K562 (cell line): ENCODE measurements around the gene SMIM41. TPM values are rescaled to one million over a fixed set of nuclear protein-coding genes. Genes with fewer than 3 reads are reported as not detected.

Experiments used
- ATAC-seq: fragments of 200-7000 bp; cut with Tn5 transposase; 3 replicates; pipeline ENCODE4 v1.9.1; 2020; ENCODE audit warnings: moderate library complexity
- BruUV-seq: library from RNA; stranded (reverse); fragments of 400-500 nt; replicated peaks from 2 replicates; lab custom pipeline; 2021; lab: Mats Ljungman, UMichigan
- CTCF ChIA-PET: fragments of 300-600 bp; formaldehyde crosslinking; extraction: SDS; loops from one replicate; lab custom pipeline; 2021; ENCODE audit warnings: low intra/inter-chr PET ratio; lab: Yijun Ruan, JAX
- POLR2A ChIA-PET: fragments of 300-600, 350-650 bp; sonication (Branson Sonifier 250); formaldehyde crosslinking; extraction: SDS; loops from one replicate; lab custom pipeline; 2021; ENCODE audit warnings: antibody characterized with exemption, inconsistent platforms; lab: Yijun Ruan, JAX
- DNase-seq, 4 experiments: peaks; one replicate each; pipeline versions ENCODE4 v3.0.0 to v3.0.0-alpha.2; 2011 to 2018; ENCODE audit warnings: low spot score in 3 of 4, mixed read lengths in 3 of 4; ENCODE audit errors: extremely low read depth in 1 of 4
- FAIRE-seq: peaks from 2 replicates; lab custom pipeline; 2011; peaks lifted over from hg19 to GRCh38; lab: Jason Lieb, UNC
- H2AFZ ChIP-seq: 2 replicates; pipeline ENCODE4 v1.6.0; 2011; ENCODE audit warnings: low read depth, low read length, control low read depth, inconsistent platforms
- H3K27ac ChIP-seq: fragments of 200-600 bp; 3 replicates; pipeline ENCODE4 v1.8.0; 2011; ENCODE audit warnings: low read depth, mild to moderate bottlenecking, control low read depth, inconsistent platforms, low read length, moderate library complexity, mixed read lengths; ENCODE audit errors: extremely low read depth
- H3K27me3 ChIP-seq, 2 experiments: fragments of 300-600 bp in 1 of 2; 2 replicates in 1 of 2; 3 replicates in 1 of 2; pipeline versions ENCODE4 v1.6.0 to v1.8.0; 2011; ENCODE audit warnings: inconsistent platforms in 2 of 2, low read length in 2 of 2, mild to moderate bottlenecking in 1 of 2, mixed read lengths in 1 of 2, moderate library complexity in 1 of 2; ENCODE audit not compliant: control insufficient read depth in 2 of 2, insufficient read depth in 2 of 2
- H3K36me3 ChIP-seq: fragments of 300-600 bp; 3 replicates; pipeline ENCODE4 v1.8.0; 2011; ENCODE audit warnings: mild to moderate bottlenecking, low read length, inconsistent platforms; ENCODE audit not compliant: control insufficient read depth, insufficient read depth
- H3K4me1 ChIP-seq, 2 experiments: fragments of 200-600 bp in 1 of 2; replicated peaks in 1 of 2; 2 replicates in 1 of 2; 3 replicates in 1 of 2; pipeline versions ENCODE4 v1.5.1 to v1.8.0; 2011; ENCODE audit warnings: inconsistent platforms in 2 of 2, low read length in 2 of 2, mild to moderate bottlenecking in 1 of 2, mixed read lengths in 1 of 2, moderate library complexity in 1 of 2; ENCODE audit not compliant: control insufficient read depth in 2 of 2, insufficient read depth in 2 of 2
- H3K4me2 ChIP-seq: 2 replicates; pipeline ENCODE4 v1.6.1; 2011; ENCODE audit warnings: low read length, control low read depth, inconsistent platforms, mixed read lengths; ENCODE audit not compliant: insufficient read depth
- H3K4me3 ChIP-seq: fragments of 200-600 bp; sonication (generic), shearing (Covaris generic); 2 replicates; pipeline ENCODE4 v1.5.1; 2016; ENCODE audit warnings: control low read depth, inconsistent platforms
- H3K79me2 ChIP-seq: fragments of 200-600 bp; 3 replicates; pipeline ENCODE4 v1.8.0; 2011; ENCODE audit warnings: low read length, inconsistent platforms; ENCODE audit not compliant: control insufficient read depth, insufficient read depth
- H3K9ac ChIP-seq, 2 experiments: 2 replicates each; pipeline versions ENCODE4 v1.6.0 to v1.6.1; 2011; ENCODE audit warnings: low read depth in 2 of 2, low read length in 2 of 2, control low read depth in 1 of 2, inconsistent platforms in 1 of 2, mild to moderate bottlenecking in 1 of 2, mixed read lengths in 1 of 2; ENCODE audit not compliant: insufficient read depth in 1 of 2
- H3K9me1 ChIP-seq: one replicate; pipeline ENCODE4 v1.6.0; 2011; ENCODE audit warnings: inconsistent platforms, mild to moderate bottlenecking, low read length, moderate library complexity; ENCODE audit not compliant: control insufficient read depth, insufficient read depth
- H3K9me3 ChIP-seq: replicated peaks from 2 replicates; pipeline ENCODE4 v1.5.1; 2011; ENCODE audit warnings: low read depth, low read length, inconsistent platforms; ENCODE audit not compliant: control insufficient read depth, insufficient read depth
- H4K20me1 ChIP-seq: replicated peaks from 2 replicates; pipeline ENCODE4 v1.6.1; 2011; ENCODE audit warnings: low read length, inconsistent platforms, mixed read lengths; ENCODE audit not compliant: control insufficient read depth, insufficient read depth
- ATF3 ChIP-seq, 2 experiments: fragments of 450-650 bp in 1 of 2; sonication (generic) in 1 of 2; formaldehyde crosslinking in 1 of 2; IDR thresholded peaks in 1 of 2; conservative IDR thresholded peaks in 1 of 2; 2 replicates each; pipeline versions ENCODE4 v1.6.1 to v1.8.1; 2016 to 2023; ENCODE audit warnings: mild to moderate bottlenecking in 2 of 2, moderate library complexity in 2 of 2, inconsistent platforms in 1 of 2, missing genetic modification reagents in 1 of 2
- CEBPG ChIP-seq, 3 experiments: fragments of 200-800 bp in 1 of 3; sonication (Bioruptor generic) in 1 of 3; sonication (generic) in 1 of 3; formaldehyde crosslinking in 1 of 3; IDR thresholded peaks in 2 of 3; conservative IDR thresholded peaks in 1 of 3; 2 replicates each; pipeline versions ENCODE4 v1.6.1 to v1.8.0; 2016 to 2022; ENCODE audit warnings: missing compliant biosample characterization in 2 of 3, missing genetic modification characterization in 2 of 3, mild to moderate bottlenecking in 1 of 3, missing genetic modification reagents in 1 of 3
- CXXC5 ChIP-seq: fragments of 250-450 bp; sonication (Bioruptor Pico); IDR thresholded peaks from 2 replicates; pipeline ENCODE4 v1.8.0; 2022; ENCODE audit warnings: inconsistent platforms, mild to moderate bottlenecking, moderate library complexity
- E2F6 ChIP-seq, 2 experiments: IDR thresholded peaks; 2 replicates each; pipeline ENCODE4 v1.6.1; 2011; ENCODE audit warnings: borderline replicate concordance in 1 of 2, control low read depth in 1 of 2, low read depth in 1 of 2, low read length in 1 of 2, mild to moderate bottlenecking in 1 of 2, mixed read lengths in 1 of 2, moderate library complexity in 1 of 2; ENCODE audit not compliant: insufficient read depth in 1 of 2, insufficient read length in 1 of 2, poor library complexity in 1 of 2, severe bottlenecking in 1 of 2; ENCODE audit errors: extremely low read depth in 1 of 2
- EGR1 ChIP-seq: fragments of 450-650 bp; conservative IDR thresholded peaks from 2 replicates; pipeline ENCODE4 v1.6.1; 2017; ENCODE audit warnings: mild to moderate bottlenecking
- POLR2G ChIP-seq: fragments of 200-400 bp; formaldehyde crosslinking; IDR thresholded peaks from 2 replicates; pipeline ENCODE4 v1.6.1; 2017; ENCODE audit warnings: low read depth, mild to moderate bottlenecking, antibody characterized with exemption, low read length, moderate library complexity
- ZBTB7A ChIP-seq: IDR thresholded peaks from 2 replicates; pipeline ENCODE4 v1.6.1; 2011; ENCODE audit warnings: low read depth, mild to moderate bottlenecking, low read length, moderate library complexity, borderline replicate concordance; ENCODE audit not compliant: control insufficient read depth
- WGBS: fragments of 100-300 bp; shearing (Covaris generic); methylation state at CpG from one replicate; pipeline ENCODE4 v1.1.6; 2016; ENCODE audit warnings: low coverage, mixed read lengths; ENCODE audit not compliant: insufficient coverage; ENCODE audit errors: missing lambda C conversion rate; 5-methylcytosine and 5-hydroxymethylcytosine counted together
- in situ Hi-C: fragments of 300-500 bp; cut with MboI; formaldehyde crosslinking; loops from 4 replicates; pipeline ENCODE4 v1.15.0; 2018; ENCODE audit warnings: inconsistent platforms, mixed read lengths
- intact Hi-C: fragments of 100-400 bp; cut with micrococcal nuclease; formaldehyde crosslinking; loops from 2 replicates; pipeline ENCODE4 v1.14.2; 2022
- polyA plus RNA-seq, 8 experiments: library from polyadenylated mRNA; depleted of rRNA in 4 of 8; stranded (reverse) in 5 of 8; unstranded in 3 of 8; fragments of >200 nt; fragmentation: Nextera tagmentation in 2 of 8; fragmentation: Illumina TruSeq in 1 of 8; extraction: Ambion mirVana in 2 of 8; extraction: Trizol in 1 of 8; gene quantifications; 2 replicates each; pipeline versions ENCODE4 v1.2.1 to v1.2.3, GENCODE V29; 2011 to 2014; ENCODE audit warnings: inconsistent platforms in 1 of 8, missing spikeins in 1 of 8
- total RNA-seq, 7 experiments: library from RNA; depleted of rRNA in 6 of 7; stranded (reverse); fragments of >200 nt in 6 of 7; fragmentation: Illumina TruSeq in 2 of 7; extraction: Trizol in 2 of 7; gene quantifications; 2 replicates each; pipeline versions ENCODE4 v1.2.1 to v1.2.3, GENCODE V29; 2011 to 2021; ENCODE audit warnings: low replicate concordance in 1 of 7

The SMIM41 gene
- total and polyA plus RNA-seq, 9 of the 15 experiments (the other 6 are each of a cell fraction or from before 2014, with no cell fraction given): not detected

GRCh38 chr12:52037248-52037861 lies 42.1 kb upstream of the SMIM41 start:
- Histone ChIP-seq H3K4me3 (peak overlapping the region; percentile 42), H3K79me2 (no peaks in the 10 kb centered on the region), H3K27me3 (peaks cover 0 to 6% of the 10 kb centered on the region in 2 experiments; a peak in 1 of 5 replicates), H3K4me2 (peak overlapping the region; percentile 53), H3K9me3 (no peaks in the 10 kb centered on the region), H3K36me3 (no peaks in the 10 kb centered on the region), H3K9ac (peak overlapping the region; percentile 45 to 89; a peak in 3 of 4 replicates), H3K9me1 (no peaks in the 10 kb centered on the region), H2AFZ (peak overlapping the region; percentile 38; the same call in 1 of the 2 replicates), H4K20me1 (no peaks in the 10 kb centered on the region), H3K27ac (no peak overlapping the region), H3K4me1 (peaks cover 17 to 35% of the 10 kb centered on the region in 2 experiments; a peak in 4 of 5 replicates)
- peak in 2 of 4 experiments; percentile 57 to 58 for DNase-seq
- ChIA-PET POLR2A (no interaction called here), CTCF (interaction anchor here (0.6 to 0.7 kb wide), 2 partner anchors 30 to 98 kb away, joined by 7 to 8 read pairs; no protein-coding TSS in a partner anchor)
- no peak for ATAC-seq
- intact Hi-C loops (no loop called here), in situ Hi-C loops (no loop called here)
- no TSS peak for BruUV-seq
- no peak for FAIRE-seq
- WGBS: 14% methylated on average over 25 of the region's 59 CpGs
- TF ChIP-seq ZBTB7A (peak; percentile 78), POLR2G (0 out of 2 replicates have a peak, but pooled peaks have one; percentile 31), E2F6 (IDR thresholded peaks at IDR 0.05; ENCODE audit: borderline replicate concordance in 1 of 2, extremely low read depth in 1 of 2, insufficient read depth in 1 of 2, insufficient read length in 1 of 2, low read depth in 1 of 2, low read length in 1 of 2, poor library complexity in 1 of 2, severe bottlenecking in 1 of 2) (peak in 1 of 2 experiments; percentile 85), CEBPG (CRISPR knock-in tag; IDR thresholded peaks at IDR 0.05) (0 out of 2 replicates have a peak, but pooled peaks have one; percentile 38), CEBPG (tag; conservative IDR thresholded peaks at IDR 0.05 in 1 of 2, IDR thresholded peaks at IDR 0.05 in 1 of 2) (no peak), ATF3 (IDR thresholded peaks at IDR 0.05) (0 out of 2 replicates have a peak, but pooled peaks have one; percentile 15), ATF3 (CRISPR knock-in tag; conservative IDR thresholded peaks at IDR 0.05) (no peak), EGR1 (peak; percentile 8; the same call in 1 of the 2 replicates), CXXC5 (no peak)
